Stimulated activated CD4-positive, alpha-beta T cell treated with anti-CD3 and anti-CD28 coated beads, TNF-alpha, amount 100 ng/mL, for 48 hours (primary cell): ENCODE measurements around the gene ATP6V0C.

Experiments used
- DNase-seq, 3 donors: peaks; one replicate each; pipeline ENCODE4 v3.0.0-alpha.2; 2020; ENCODE audit warnings: low read depth in 3 of 3

ATP6V0C gene

DNA sequence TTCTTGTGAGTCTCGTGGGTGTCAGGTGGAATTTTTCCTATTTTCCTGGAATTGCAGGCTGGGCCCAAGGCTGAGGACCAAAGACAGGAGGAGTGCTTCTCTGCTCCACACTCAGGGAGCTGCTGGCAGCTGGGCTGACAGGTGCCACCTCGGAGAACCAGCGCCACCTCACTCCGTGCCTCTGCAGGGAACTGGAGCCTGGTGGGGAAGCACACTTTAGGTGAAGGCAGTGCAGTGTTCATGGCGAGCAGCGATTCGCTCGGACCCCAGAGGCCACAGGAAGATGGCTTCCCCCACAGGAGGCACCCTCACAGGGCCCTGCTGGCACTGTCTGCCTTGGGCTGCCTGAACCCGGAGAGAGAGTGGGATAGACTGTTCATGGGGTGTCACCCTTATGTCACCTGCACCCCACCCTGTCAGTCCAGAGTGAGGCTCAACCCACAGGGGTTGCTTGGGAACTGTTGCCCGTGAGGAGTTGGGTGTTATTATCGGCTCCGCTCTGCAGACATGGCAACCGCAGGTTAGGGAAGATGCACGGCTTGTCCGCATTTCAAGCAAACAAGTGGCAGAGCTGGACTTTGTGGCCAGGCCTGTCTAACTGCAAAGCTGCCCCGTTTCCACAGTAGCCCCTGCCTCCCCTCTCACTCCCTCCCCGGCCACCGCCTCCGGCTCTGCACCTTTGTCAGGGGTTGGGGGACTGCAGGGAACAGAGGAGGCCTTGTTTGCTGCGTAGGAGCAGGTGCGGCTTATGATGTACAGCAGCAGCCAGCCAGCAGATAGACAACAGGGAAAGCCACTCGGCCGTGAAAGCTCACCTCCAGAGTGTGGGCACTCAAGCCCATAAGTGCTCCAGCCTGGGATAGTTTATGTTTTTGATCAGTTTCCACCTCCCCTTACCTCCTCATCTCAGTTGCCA lies 23.3 kb upstream of the ATP6V0C start:
- DNase-seq, result no peak

DNA sequence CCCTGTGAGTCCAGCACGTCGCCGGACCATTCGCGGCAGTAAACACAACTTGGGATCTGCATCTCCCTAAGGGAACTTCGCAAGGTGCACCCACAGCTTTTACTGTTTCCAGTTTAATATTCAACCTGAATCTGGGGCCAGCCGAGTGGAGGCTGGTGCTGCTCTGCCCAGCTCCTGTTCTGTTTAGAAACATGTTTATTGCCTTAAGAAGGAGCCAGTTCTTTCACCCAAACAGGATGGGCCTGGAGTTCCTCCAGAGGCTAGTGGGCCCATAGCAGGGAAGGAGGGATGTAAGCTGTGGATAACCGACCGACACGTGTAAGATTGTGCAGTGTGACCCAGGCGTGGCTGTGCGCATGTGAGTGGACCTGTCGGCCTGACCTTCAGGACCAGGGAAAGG lies 21.5 kb upstream of the ATP6V0C start:
- no peak for DNase-seq

- no peak for DNase-seq
Measured at GRCh38 chr16:2493605-2494004, 20.1 kb upstream of the ATP6V0C start.

GRCh38 chr16:2494616-2495015 lies 19.1 kb upstream of the ATP6V0C start:
- DNase-seq, result no peak

- DNase-seq, result no peak
Measured at GRCh38 chr16:2495041-2495440, 18.7 kb upstream of the ATP6V0C start.

DNA sequence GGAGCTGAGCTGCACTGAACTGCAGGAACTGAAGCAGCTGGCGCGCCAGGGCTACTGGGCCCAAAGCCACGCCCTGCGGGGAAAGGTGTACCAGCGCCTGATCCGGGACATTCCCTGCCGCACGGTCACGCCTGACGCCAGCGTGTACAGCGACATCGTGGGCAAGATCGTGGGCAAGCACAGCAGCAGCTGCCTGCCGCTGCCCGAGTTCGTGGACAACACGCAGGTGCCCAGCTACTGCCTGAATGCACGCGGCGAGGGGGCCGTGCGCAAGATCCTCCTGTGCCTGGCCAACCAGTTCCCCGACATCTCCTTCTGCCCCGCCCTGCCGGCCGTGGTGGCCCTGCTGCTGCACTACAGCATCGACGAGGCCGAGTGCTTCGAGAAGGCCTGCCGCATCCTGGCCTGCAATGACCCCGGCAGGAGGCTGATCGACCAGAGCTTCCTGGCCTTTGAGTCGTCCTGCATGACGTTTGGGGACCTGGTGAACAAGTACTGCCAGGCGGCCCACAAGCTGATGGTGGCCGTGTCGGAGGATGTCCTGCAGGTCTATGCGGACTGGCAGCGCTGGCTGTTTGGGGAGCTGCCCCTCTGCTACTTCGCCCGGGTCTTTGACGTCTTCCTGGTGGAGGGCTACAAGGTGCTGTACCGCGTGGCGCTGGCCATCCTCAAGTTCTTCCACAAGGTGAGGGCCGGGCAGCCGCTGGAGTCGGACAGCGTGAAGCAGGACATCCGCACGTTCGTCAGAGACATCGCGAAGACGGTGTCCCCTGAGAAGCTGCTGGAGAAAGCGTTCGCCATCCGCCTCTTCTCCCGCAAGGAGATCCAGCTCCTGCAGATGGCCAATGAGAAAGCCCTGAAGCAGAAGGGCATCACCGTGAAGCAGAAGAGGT lies 17.3 kb upstream of the ATP6V0C start:
- DNase-seq, result no peak

GRCh38 chr16:2497116-2497630 lies 16.6 kb upstream of the ATP6V0C start:
- no peak for DNase-seq

- no peak for DNase-seq
Measured at GRCh38 chr16:2497695-2498484, 15.9 kb upstream of the ATP6V0C start.

DNA sequence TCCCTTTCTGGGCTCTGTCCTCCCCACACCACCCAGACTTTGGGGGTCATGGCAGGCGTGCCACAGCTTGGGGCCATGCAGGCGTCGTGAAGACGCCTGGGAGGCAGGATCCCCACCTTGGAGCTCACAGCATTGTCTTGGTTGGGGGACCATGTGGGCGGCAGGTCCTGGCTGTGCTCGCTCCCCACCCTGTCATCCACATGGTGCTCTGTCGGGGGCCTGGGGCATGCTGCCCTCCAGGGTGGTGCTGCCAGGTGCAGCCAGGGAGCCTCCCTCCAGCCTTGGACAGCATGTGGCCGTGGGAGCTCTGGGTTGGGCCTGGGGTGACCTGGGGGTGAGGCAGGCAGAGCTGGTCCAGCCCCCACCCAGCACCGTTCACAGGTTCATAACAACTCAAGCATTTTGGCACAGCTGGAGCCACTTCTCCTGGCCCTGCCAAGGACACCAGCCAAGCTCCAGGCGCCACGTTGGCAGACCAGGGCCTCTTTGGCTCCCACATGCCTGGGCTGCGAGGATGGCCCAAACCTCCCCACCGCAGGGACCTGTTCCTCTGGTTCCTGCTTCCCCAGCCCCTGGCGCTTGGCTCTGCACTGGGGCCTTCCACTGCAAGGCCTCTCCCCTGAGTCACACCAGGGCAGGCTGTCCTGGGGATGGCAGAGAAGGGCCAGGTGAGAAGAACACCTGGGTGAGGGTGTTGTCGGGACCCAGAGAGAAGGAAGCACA lies 15.1 kb upstream of the ATP6V0C start:
- DNase-seq, result no peak

DNA sequence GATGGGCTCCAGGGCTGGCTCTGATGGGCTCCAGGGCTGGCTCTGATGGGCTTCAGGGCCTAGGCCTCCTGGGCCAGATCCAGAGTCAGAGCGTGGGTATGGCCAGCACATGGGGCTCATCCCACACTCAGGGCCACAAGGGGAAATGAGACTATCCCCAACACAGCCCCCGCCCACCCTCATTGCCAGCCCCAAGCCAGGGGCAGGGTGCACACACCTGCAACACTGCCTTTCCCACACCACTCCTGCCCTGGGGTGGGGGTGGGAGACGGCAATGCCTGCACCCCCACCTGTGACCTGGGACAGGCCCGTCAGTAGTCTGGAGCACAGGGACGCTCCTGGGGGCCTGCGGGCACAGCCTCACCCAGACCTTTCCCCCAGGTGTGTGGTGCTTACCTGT lies 14.3 kb upstream of the ATP6V0C start:
- DNase-seq, result no peak

GRCh38 chr16:2499890-2500429 lies 13.8 kb upstream of the ATP6V0C start:
- DNase-seq, result no peak

GRCh38 chr16:2500430-2500917 lies 13.3 kb upstream of the ATP6V0C start:
- no peak for DNase-seq

DNA sequence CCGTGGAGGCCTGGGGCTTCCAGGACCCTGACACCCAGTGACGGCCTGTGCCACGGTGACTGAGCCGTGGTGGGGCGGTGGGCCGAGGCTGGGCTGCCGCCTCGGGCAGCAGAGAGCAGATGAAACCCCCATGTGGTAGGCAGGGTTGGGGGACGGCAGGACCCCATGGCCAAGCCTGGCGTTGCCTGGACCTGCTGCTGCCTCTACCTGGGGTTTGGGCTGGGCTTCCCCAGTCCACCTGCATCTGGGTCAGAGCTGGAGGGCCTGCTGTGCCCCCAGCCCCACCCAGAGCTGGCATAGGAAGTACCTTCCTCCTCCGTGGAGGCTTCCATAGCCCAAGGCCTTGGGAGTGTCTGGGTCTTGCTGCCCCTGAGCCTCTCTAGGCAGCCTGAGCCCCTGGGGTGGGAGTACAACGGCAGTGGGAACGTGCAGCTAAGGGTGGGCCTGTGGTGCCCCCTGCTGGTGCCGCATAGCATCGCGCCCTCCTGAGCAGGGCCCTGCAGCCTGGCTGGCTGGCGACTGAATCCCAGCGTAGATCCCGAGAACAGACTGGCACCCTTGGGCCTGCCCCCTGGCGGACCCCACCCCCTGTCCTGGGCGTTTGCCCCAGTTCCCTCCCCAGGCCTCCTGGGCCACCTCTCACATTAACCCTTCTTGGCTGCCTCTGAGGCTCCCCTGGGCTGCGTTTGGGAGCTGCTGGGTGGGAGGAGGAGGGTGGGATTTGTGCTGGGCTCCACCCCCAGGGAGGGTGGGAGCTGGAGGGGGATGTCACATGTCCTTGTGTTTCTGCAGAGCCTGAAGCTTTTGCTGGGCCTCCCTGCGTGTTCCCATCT lies 12.6 kb upstream of the ATP6V0C start:
- peak; percentile 61 to 67 (median 65) for DNase-seq

DNA sequence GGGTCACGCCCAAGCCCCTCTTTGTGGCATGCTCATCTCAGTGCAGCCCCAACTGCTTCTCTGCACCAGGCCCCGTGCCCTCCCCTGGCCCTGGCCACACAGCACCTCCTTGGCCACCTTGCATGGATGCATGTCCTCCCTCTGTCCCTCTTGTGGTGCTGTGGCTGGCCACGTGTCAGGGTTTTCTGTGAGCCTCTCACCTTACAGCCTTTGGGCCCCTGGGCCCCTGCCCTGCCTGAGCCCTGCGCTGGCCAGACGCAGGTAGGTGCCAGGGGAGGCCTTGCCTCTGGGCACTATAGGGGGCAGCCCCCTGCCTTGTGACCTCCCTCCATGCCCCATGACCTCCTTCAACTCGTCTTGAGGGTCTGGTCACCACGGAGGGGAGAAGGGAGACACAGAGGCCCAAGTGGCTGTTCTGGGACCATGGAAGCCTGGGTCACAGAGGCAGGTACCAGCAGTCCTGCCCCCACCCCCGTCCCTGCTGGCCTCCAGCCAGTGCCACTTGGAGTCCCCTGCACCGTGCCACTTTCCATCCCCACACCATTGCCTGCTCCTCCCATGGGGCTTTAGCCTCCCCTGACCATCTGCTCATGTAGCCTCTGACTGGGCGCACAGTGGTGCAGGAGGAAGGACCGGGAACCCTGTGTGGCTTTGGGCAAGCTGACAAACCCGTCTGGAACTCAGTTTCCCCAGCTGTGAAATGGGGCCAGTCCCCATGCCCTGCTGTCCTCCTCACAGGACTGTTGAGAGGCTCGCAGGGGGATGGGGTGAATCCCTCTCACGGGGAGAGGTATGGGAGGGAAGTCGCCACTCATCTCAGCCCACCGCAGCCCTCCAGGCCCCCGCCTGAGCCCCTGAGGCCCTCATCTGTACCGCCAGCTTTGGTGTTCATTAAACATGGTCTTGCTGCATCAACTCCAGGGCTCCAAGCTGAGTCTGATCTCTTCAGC lies 11.5 kb upstream of the ATP6V0C start:
- DNase-seq, result no peak

DNA sequence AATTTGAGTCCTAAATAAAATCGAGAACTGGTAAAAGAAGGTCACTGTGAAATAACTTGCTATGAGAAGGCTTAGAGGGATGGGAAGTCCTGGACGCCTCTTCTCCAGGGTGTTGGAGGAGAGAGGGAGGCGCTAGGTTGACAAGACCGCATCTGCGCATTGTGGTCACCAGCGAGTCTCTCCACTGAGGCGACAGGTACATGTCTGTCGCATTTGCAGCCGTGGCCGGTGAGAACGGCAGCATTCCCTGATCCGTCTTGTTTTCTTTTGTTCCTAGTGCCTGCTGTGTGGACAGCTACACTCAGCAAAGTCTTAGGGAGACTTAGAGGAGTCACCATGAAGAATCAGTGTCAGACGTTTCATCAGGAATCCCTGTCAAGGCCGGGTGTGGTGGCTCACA lies 8.1 kb upstream of the ATP6V0C start:
- DNase-seq, result no peak

- no peak for DNase-seq
Measured at GRCh38 chr16:2507052-2507659, 6.6 kb upstream of the ATP6V0C start.

DNA sequence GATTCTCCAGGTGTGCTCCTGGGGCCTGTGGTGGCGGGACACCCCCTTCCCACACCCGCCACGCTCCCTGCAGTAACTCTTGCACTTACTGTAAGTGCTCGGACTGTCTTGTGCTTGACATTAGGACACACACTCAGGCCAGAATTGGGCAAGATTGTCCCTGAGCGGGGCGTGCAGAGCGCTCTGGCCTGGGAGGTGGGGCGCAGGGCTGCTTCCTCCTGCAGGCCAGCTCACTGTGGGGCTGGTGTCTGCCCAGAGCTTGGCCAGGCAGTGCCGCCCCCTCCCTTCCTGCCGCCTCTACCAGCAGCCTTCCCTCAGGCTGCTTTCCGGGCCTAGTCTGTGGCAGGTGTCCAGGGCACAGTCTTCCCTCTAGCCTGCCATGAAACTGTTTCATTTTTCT lies 6.1 kb upstream of the ATP6V0C start:
- DNase-seq, result no peak
